HEK293 (cell line): ENCODE measurements around the gene NTSR1.

Experiments
- CTCF ChIA-PET: fragments of 350-600 bp; formaldehyde crosslinking; extraction: SDS; loops from one replicate; lab custom pipeline; 2021; ENCODE audit warnings: antibody characterized with exemption; lab: Yijun Ruan, JAX
- POLR2A ChIA-PET: fragments of 300-600 bp; formaldehyde crosslinking; extraction: SDS; loops from one replicate; lab custom pipeline; 2020; ENCODE audit warnings: antibody characterized with exemption, inconsistent platforms; lab: Yijun Ruan, JAX
- H3K27ac ChIP-seq: fragments of 200-500 bp; sonication (Bioruptor generic); 2 replicates; pipeline ENCODE4 v1.5.1; 2014; ENCODE audit warnings: low read depth, low read length, control low read depth, inconsistent platforms; ENCODE audit errors: extremely low read depth
- H3K36me3 ChIP-seq, 2 experiments: fragments of 200-500 bp in 1 of 2; sonication (Bioruptor generic) in 1 of 2; 1 replicate in 1 of 2; 2 replicates in 1 of 2; pipeline ENCODE4 v1.5.1; 2014 to 2017; ENCODE audit warnings: inconsistent platforms in 2 of 2, low read length in 2 of 2; ENCODE audit not compliant: control insufficient read depth in 2 of 2, insufficient read depth in 1 of 2
- H3K4me1 ChIP-seq: fragments of 200-500 bp; sonication (Bioruptor generic); 2 replicates; pipeline ENCODE4 v1.5.1; 2014; ENCODE audit warnings: mild to moderate bottlenecking, low read length, inconsistent platforms; ENCODE audit not compliant: control insufficient read depth, insufficient read depth
- H3K4me3 ChIP-seq: 2 replicates; pipeline ENCODE4 v1.5.1; 2011; ENCODE audit warnings: low read depth, mild to moderate bottlenecking, control low read depth, low read length, moderate library complexity
- H3K9me3 ChIP-seq: fragments of 200-500 bp; sonication (Bioruptor generic); 2 replicates; pipeline ENCODE4 v1.5.1; 2014; ENCODE audit warnings: low read depth, low read length, inconsistent platforms; ENCODE audit not compliant: control insufficient read depth, insufficient read depth
- GLIS2 ChIP-seq: fragments of 450-650 bp; formaldehyde crosslinking; IDR thresholded peaks from 2 replicates; pipeline ENCODE4 v1.5.1; 2016; ENCODE audit warnings: missing biosample characterization, missing genetic modification characterization
- KLF1 ChIP-seq: fragments of 450-650 bp; formaldehyde crosslinking; IDR thresholded peaks from 2 replicates; pipeline ENCODE4 v1.5.1; 2016; ENCODE audit warnings: missing biosample characterization, missing genetic modification characterization
- KLF16 ChIP-seq: fragments of 450-650 bp; formaldehyde crosslinking; IDR thresholded peaks from 2 replicates; pipeline ENCODE4 v1.5.1; 2017; ENCODE audit warnings: missing biosample characterization, missing genetic modification characterization
- KLF7 ChIP-seq: fragments of 450-650 bp; formaldehyde crosslinking; IDR thresholded peaks from 2 replicates; pipeline ENCODE4 v1.5.1; 2016; ENCODE audit warnings: missing biosample characterization, missing genetic modification characterization, borderline replicate concordance
- KLF8 ChIP-seq: fragments of 450-650 bp; formaldehyde crosslinking; IDR thresholded peaks from 2 replicates; pipeline ENCODE4 v1.5.1; 2016; ENCODE audit warnings: missing biosample characterization, missing genetic modification characterization
- KLF9 ChIP-seq: fragments of 450-650 bp; formaldehyde crosslinking; IDR thresholded peaks from 2 replicates; pipeline ENCODE4 v1.5.1; 2016; ENCODE audit warnings: missing biosample characterization, missing genetic modification characterization, low read depth
- REPIN1 ChIP-seq: fragments of 450-650 bp; formaldehyde crosslinking; IDR thresholded peaks from 2 replicates; pipeline ENCODE4 v1.5.1; 2017; ENCODE audit warnings: missing biosample characterization, missing genetic modification characterization, low read depth
- SP2 ChIP-seq: fragments of 450-650 bp; formaldehyde crosslinking; IDR thresholded peaks from 2 replicates; pipeline ENCODE4 v1.5.1; 2016; ENCODE audit warnings: missing biosample characterization, missing genetic modification characterization
- SP3 ChIP-seq: fragments of 450-650 bp; formaldehyde crosslinking; IDR thresholded peaks from 2 replicates; pipeline ENCODE4 v1.5.1; 2016; ENCODE audit warnings: missing biosample characterization, missing genetic modification characterization
- ZEB2 ChIP-seq: fragments of 450-650 bp; formaldehyde crosslinking; IDR thresholded peaks from 2 replicates; pipeline ENCODE4 v1.5.1; 2016; ENCODE audit warnings: missing biosample characterization, missing genetic modification characterization
- ZIC2 ChIP-seq: fragments of 450-650 bp; formaldehyde crosslinking; IDR thresholded peaks from 2 replicates; pipeline ENCODE4 v1.5.1; 2016; ENCODE audit warnings: missing biosample characterization, missing genetic modification characterization
- ZNF211 ChIP-seq: fragments of 450-650 bp; formaldehyde crosslinking; IDR thresholded peaks from 2 replicates; pipeline ENCODE4 v1.5.1; 2016; ENCODE audit warnings: low read depth, missing biosample characterization, missing genetic modification characterization
- ZNF335 ChIP-seq: fragments of 450-650 bp; formaldehyde crosslinking; conservative IDR thresholded peaks from 2 replicates; pipeline ENCODE4 v1.5.1; 2016; ENCODE audit warnings: missing biosample characterization, missing genetic modification characterization
- ZNF76 ChIP-seq: fragments of 450-650 bp; formaldehyde crosslinking; IDR thresholded peaks from 2 replicates; pipeline ENCODE4; 2016; ENCODE audit warnings: low read depth, missing biosample characterization, missing genetic modification characterization, borderline replicate concordance
- ZXDB ChIP-seq: fragments of 450-650 bp; formaldehyde crosslinking; IDR thresholded peaks from 2 replicates; pipeline ENCODE4 v1.5.1; 2016; ENCODE audit warnings: missing biosample characterization, missing genetic modification characterization
- TF ChIP-seq, protein P1 (sequence below): fragments of 450-650 bp; formaldehyde crosslinking; IDR thresholded peaks from 2 replicates; pipeline ENCODE4 v1.5.1; 2016; ENCODE audit warnings: missing biosample characterization, missing genetic modification characterization
- TF ChIP-seq, protein P2 (sequence below): fragments of 450-650 bp; formaldehyde crosslinking; IDR thresholded peaks from 2 replicates; pipeline ENCODE4 v1.5.1; 2016; ENCODE audit warnings: missing biosample characterization, missing genetic modification characterization
- TF ChIP-seq, protein P3 (sequence below): fragments of 450-650 bp; formaldehyde crosslinking; IDR thresholded peaks from 2 replicates; pipeline ENCODE4 v1.5.1; 2016; ENCODE audit warnings: missing biosample characterization, missing genetic modification characterization
- TF ChIP-seq, protein P4 (sequence below): fragments of 450-650 bp; formaldehyde crosslinking; IDR thresholded peaks from 2 replicates; pipeline ENCODE4 v1.5.1; 2016; ENCODE audit warnings: missing biosample characterization, missing genetic modification characterization
- TF ChIP-seq, protein P5 (sequence below): fragments of 450-650 bp; formaldehyde crosslinking; IDR thresholded peaks from 2 replicates; pipeline ENCODE4 v1.5.1; 2016; ENCODE audit warnings: missing biosample characterization, missing genetic modification characterization

The NTSR1 gene

DNA sequence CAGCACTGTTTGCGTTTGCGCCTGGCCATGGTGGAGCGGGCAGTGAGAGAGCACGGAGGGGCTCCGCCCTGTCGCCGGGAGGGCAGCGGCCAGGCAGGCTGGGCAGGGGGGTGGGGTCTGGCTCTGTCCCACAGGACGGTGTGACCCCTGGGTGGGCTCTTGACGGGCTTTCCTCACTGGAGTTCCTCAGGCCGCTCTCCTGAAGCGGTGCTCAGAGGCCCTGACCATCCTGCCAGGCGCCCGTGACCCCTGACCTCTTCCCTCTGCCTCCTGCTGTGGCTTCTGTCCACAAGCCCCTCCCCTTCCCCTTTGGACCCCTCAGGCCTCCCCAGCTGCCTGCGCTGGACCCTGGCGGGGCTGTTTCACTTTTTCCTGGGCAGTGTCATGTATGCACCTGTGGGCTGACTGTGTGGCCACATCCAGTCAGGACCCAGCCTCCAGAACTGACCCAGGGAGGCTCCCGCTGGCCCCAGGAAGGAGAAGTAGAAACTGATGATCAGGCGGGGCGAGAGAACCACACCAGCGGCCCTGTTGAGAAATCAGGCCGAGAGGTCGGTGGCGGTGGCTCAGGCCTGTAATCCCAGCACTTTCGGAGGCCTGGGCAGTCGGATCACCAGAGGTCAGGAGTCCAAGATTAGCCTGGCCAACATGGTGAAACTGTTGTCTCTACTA lies 97.2 kb downstream of the NTSR1 start:
- ChIA-PET POLR2A (interaction anchor here (1.3 to 3.6 kb wide), 4 partner anchors 10 to 17 kb away, joined by 3 to 22 read pairs (median 5); partner anchors contain the start of gene MRGBP), CTCF (interaction anchor here (0.7 to 3.4 kb wide), 5 partner anchors 8 to 101 kb away, joined by 3 to 18 read pairs (median 4); no protein-coding TSS in a partner anchor)
- H3K27ac ChIP-seq: peak overlapping the region; percentile 80; the same call in 1 of the 2 replicates
- peak overlapping the region; percentile 97 for H3K4me3 ChIP-seq
- TF ChIP-seq, protein P1, sequence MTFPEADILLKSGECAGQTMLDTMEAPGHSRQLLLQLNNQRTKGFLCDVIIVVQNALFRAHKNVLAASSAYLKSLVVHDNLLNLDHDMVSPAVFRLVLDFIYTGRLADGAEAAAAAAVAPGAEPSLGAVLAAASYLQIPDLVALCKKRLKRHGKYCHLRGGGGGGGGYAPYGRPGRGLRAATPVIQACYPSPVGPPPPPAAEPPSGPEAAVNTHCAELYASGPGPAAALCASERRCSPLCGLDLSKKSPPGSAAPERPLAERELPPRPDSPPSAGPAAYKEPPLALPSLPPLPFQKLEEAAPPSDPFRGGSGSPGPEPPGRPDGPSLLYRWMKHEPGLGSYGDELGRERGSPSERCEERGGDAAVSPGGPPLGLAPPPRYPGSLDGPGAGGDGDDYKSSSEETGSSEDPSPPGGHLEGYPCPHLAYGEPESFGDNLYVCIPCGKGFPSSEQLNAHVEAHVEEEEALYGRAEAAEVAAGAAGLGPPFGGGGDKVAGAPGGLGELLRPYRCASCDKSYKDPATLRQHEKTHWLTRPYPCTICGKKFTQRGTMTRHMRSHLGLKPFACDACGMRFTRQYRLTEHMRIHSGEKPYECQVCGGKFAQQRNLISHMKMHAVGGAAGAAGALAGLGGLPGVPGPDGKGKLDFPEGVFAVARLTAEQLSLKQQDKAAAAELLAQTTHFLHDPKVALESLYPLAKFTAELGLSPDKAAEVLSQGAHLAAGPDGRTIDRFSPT: peak; percentile 70; the same call in 1 of the 2 replicates
- peak; percentile 59 for TF ChIP-seq SP2 (tag by site-specific recombination)
- TF ChIP-seq, protein P2, sequence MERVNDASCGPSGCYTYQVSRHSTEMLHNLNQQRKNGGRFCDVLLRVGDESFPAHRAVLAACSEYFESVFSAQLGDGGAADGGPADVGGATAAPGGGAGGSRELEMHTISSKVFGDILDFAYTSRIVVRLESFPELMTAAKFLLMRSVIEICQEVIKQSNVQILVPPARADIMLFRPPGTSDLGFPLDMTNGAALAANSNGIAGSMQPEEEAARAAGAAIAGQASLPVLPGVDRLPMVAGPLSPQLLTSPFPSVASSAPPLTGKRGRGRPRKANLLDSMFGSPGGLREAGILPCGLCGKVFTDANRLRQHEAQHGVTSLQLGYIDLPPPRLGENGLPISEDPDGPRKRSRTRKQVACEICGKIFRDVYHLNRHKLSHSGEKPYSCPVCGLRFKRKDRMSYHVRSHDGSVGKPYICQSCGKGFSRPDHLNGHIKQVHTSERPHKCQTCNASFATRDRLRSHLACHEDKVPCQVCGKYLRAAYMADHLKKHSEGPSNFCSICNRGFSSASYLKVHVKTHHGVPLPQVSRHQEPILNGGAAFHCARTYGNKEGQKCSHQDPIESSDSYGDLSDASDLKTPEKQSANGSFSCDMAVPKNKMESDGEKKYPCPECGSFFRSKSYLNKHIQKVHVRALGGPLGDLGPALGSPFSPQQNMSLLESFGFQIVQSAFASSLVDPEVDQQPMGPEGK (tag by site-specific recombination): peak; percentile 35
- TF ChIP-seq, protein P3, sequence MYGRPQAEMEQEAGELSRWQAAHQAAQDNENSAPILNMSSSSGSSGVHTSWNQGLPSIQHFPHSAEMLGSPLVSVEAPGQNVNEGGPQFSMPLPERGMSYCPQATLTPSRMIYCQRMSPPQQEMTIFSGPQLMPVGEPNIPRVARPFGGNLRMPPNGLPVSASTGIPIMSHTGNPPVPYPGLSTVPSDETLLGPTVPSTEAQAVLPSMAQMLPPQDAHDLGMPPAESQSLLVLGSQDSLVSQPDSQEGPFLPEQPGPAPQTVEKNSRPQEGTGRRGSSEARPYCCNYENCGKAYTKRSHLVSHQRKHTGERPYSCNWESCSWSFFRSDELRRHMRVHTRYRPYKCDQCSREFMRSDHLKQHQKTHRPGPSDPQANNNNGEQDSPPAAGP (tag by site-specific recombination): 0 out of 2 replicates have a peak, but pooled peaks have one; percentile 29
- no peak; the same call in 1 of the 2 replicates for TF ChIP-seq KLF16 (tag by site-specific recombination)
- 0 out of 2 replicates have a peak, but pooled peaks have one; percentile 37 for TF ChIP-seq ZXDB (tag by site-specific recombination)
- peak; percentile 5; the same call in 1 of the 2 replicates for TF ChIP-seq KLF8 (tag by site-specific recombination)
- 0 out of 2 replicates have a peak, but pooled peaks have one; percentile 20 for TF ChIP-seq ZNF76
- TF ChIP-seq ZEB2 (tag by site-specific recombination): no peak
- peak; percentile 61 for TF ChIP-seq KLF1 (tag by site-specific recombination)
- TF ChIP-seq, protein P4, sequence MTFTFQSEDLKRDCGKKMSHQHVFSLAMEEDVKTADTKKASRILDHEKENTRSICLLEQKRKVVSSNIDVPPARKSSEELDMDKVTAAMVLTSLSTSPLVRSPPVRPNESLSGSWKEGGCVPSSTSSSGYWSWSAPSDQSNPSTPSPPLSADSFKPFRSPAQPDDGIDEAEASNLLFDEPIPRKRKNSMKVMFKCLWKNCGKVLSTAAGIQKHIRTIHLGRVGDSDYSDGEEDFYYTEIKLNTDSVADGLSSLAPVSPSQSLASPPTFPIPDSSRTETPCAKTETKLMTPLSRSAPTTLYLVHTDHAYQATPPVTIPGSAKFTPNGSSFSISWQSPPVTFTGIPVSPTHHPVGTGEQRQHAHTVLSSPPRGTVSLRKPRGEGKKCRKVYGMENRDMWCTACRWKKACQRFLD (tag by site-specific recombination): no peak
- no peak for TF ChIP-seq REPIN1 (tag by site-specific recombination)
- 0 out of 2 replicates have a peak, but pooled peaks have one; percentile 33 for TF ChIP-seq ZIC2 (tag by site-specific recombination)
- TF ChIP-seq, protein P5, sequence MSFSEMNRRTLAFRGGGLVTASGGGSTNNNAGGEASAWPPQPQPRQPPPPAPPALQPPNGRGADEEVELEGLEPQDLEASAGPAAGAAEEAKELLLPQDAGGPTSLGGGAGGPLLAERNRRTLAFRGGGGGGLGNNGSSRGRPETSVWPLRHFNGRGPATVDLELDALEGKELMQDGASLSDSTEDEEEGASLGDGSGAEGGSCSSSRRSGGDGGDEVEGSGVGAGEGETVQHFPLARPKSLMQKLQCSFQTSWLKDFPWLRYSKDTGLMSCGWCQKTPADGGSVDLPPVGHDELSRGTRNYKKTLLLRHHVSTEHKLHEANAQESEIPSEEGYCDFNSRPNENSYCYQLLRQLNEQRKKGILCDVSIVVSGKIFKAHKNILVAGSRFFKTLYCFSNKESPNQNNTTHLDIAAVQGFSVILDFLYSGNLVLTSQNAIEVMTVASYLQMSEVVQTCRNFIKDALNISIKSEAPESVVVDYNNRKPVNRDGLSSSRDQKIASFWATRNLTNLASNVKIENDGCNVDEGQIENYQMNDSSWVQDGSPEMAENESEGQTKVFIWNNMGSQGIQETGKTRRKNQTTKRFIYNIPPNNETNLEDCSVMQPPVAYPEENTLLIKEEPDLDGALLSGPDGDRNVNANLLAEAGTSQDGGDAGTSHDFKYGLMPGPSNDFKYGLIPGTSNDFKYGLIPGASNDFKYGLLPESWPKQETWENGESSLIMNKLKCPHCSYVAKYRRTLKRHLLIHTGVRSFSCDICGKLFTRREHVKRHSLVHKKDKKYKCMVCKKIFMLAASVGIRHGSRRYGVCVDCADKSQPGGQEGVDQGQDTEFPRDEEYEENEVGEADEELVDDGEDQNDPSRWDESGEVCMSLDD (tag by site-specific recombination): no peak
- TF ChIP-seq ZNF335 (tag by site-specific recombination): peak; percentile 21; the same call in 1 of the 2 replicates
- 0 out of 2 replicates have a peak, but pooled peaks have one; percentile 20 for TF ChIP-seq KLF9 (tag by site-specific recombination)
- 0 out of 2 replicates have a peak, but pooled peaks have one; percentile 43 for TF ChIP-seq KLF7 (tag by site-specific recombination)
- peak; percentile 72 for TF ChIP-seq GLIS2
- TF ChIP-seq ZNF211: no peak
- peak; percentile 55 for TF ChIP-seq SP3 (tag by site-specific recombination)
- peaks cover 4 to 54% of the 10 kb centered on the region in 2 experiments; a peak in 2 of 3 replicates for H3K36me3 ChIP-seq
- H3K9me3 ChIP-seq: no peaks in the 10 kb centered on the region
- no peaks in the 10 kb centered on the region for H3K4me1 ChIP-seq
